Common myeloid progenitor, CD34-positive (primary cell): ENCODE data around the gene PPID.
A peak's percentile ranks its signal among the peaks of the same experiment; 100 is the strongest.

ENCODE experiments used
- CTCF ChIA-PET: fragments of 350-600 bp; sonication (Branson Sonifier 250); formaldehyde crosslinking; loops from one replicate; lab custom pipeline; 2021; ENCODE audit warnings: antibody characterized with exemption; lab: Charles Lee
- POLR2A ChIA-PET: fragments of 350-600 bp; sonication (Branson Sonifier 250); formaldehyde crosslinking; loops from one replicate; lab custom pipeline; 2021; ENCODE audit warnings: antibody characterized with exemption; lab: Charles Lee
- DNase-seq, 3 donors: peaks; one replicate each; pipeline versions ENCODE4 v3.0.0 to v3.0.0-alpha.2; 2013
- H3K27ac ChIP-seq, 2 experiments: 1 replicate in 1 of 2; 2 replicates in 1 of 2; pipeline ENCODE4 v1.7.0; 2013; ENCODE audit warnings: inconsistent platforms in 2 of 2, low read length in 2 of 2, mild to moderate bottlenecking in 2 of 2, low read depth in 1 of 2, moderate library complexity in 1 of 2; ENCODE audit not compliant: severe bottlenecking in 2 of 2, insufficient read depth in 1 of 2, poor library complexity in 1 of 2
- H3K27me3 ChIP-seq, 5 experiments: replicated peaks in 2 of 5; 1 replicate in 3 of 5; 2 replicates in 2 of 5; pipeline versions ENCODE4 v1.6.1 to v1.7.0; 2013; ENCODE audit warnings: low read length in 4 of 5, mild to moderate bottlenecking in 2 of 5, moderate library complexity in 2 of 5, inconsistent platforms in 1 of 5; ENCODE audit not compliant: insufficient read depth in 5 of 5, control insufficient read depth in 4 of 5
- H3K36me3 ChIP-seq, 4 experiments: 1 replicate in 2 of 4; 2 replicates in 2 of 4; pipeline versions ENCODE4 v1.6.1 to v1.7.0; 2013; ENCODE audit warnings: low read length in 3 of 4, control low read depth in 1 of 4, mild to moderate bottlenecking in 1 of 4; ENCODE audit not compliant: control insufficient read depth in 4 of 4, insufficient read depth in 4 of 4
- H3K4me1 ChIP-seq, 4 experiments: 1 replicate in 3 of 4; 2 replicates in 1 of 4; pipeline versions ENCODE4 v1.6.1 to v1.7.1; 2013; ENCODE audit warnings: low read length in 3 of 4, mild to moderate bottlenecking in 3 of 4, control low read depth in 1 of 4, inconsistent platforms in 1 of 4, moderate library complexity in 1 of 4; ENCODE audit not compliant: control insufficient read depth in 4 of 4, insufficient read depth in 4 of 4; ENCODE audit errors: control extremely low read depth in 1 of 4
- H3K4me3 ChIP-seq, 7 experiments: 1 replicate in 4 of 7; 2 replicates in 3 of 7; pipeline versions ENCODE4 v1.5.1 to v1.7.0; 2013; ENCODE audit warnings: mild to moderate bottlenecking in 7 of 7, low read length in 6 of 7, moderate library complexity in 6 of 7, inconsistent platforms in 2 of 7, low read depth in 2 of 7, control low read depth in 1 of 7; ENCODE audit not compliant: insufficient read depth in 4 of 7, control insufficient read depth in 1 of 7; ENCODE audit errors: extremely low read depth in 1 of 7
- H3K9me3 ChIP-seq, 5 experiments: 1 replicate in 4 of 5; 2 replicates in 1 of 5; pipeline versions ENCODE4 v1.6.1 to v1.7.1; 2013; ENCODE audit warnings: low read length in 4 of 5, mild to moderate bottlenecking in 2 of 5, inconsistent platforms in 1 of 5, low read depth in 1 of 5, moderate library complexity in 1 of 5; ENCODE audit not compliant: control insufficient read depth in 4 of 5, insufficient read depth in 2 of 5; ENCODE audit errors: control extremely low read depth in 1 of 5
- WGBS: methylation state at CpG from one replicate; pipeline ENCODE4 v1.1.5; 2013; ENCODE audit not compliant: insufficient coverage; 5-methylcytosine and 5-hydroxymethylcytosine counted together

Gene PPID

DNA sequence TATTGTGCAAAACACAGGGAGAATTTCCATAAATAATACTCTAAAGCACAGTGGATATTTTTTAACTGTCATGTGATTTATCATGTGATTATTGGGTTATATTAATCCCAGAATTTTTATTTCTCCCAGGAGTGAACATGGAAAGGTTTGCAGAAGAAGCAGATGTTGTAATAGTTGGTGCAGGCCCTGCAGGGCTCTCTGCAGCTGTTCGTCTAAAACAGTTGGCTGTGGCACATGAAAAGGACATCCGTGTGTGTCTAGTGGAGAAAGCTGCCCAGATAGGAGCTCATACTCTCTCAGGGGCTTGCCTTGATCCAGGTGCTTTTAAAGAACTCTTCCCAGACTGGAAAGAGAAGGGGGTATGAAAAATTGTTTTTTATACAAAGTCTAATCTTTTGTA lies 41.1 kb downstream of the PPID start:
- Histone ChIP-seq H3K27ac (no peak overlapping the region), H3K9me3 (no peaks in the 10 kb centered on the region), H3K36me3 (peaks cover 3 to 9% (median 6%) of the 10 kb centered on the region in 4 experiments), H3K27me3 (no peaks in the 10 kb centered on the region), H3K4me3 (no peak overlapping the region), H3K4me1 (no peaks in the 10 kb centered on the region)
- ChIA-PET CTCF (interaction anchor here (2.1 kb wide), 1 partner anchor 9 kb away, joined by 6 read pairs; no protein-coding TSS in a partner anchor), POLR2A (no interaction called here)
- no peak for DNase-seq
- 90% methylated on average over 2 of the region's 2 CpGs for WGBS

DNA sequence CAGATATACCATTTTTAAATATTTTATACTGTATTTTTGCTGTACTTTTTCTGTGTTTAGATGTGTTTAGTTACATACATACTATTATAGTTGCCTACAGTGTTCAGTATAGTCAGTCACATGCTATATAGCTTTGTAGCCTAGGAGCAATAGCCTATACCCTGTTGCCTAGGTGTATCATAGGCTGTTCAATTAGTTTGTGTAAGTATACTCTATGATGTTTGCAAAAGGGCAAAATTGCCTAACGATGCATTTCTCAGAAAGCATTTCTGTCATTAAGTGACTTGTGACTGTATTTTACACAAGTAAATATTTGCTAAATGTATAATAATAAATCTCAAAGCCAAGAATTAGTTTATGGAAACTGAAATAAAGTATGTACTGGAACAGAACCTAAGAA lies 41.6 kb downstream of the PPID start:
- WGBS, result no CpG with 5 or more reads among the region's 1 CpG
- H3K27me3 ChIP-seq, result no peaks in the 10 kb centered on the region
- H3K36me3 ChIP-seq, result peaks cover 3 to 9% (median 5%) of the 10 kb centered on the region in 4 experiments
- no peaks in the 10 kb centered on the region for H3K9me3 ChIP-seq
- H3K27ac ChIP-seq, result no peak overlapping the region
- H3K4me1 ChIP-seq, result no peaks in the 10 kb centered on the region
- CTCF ChIA-PET, result interaction anchor here (2.0 to 2.1 kb wide), 2 partner anchors 10 to 14 kb away, joined by 4 to 6 read pairs; no protein-coding TSS in a partner anchor
- no peak overlapping the region for H3K4me3 ChIP-seq
- no peak for DNase-seq
- POLR2A ChIA-PET, result no interaction called here

DNA sequence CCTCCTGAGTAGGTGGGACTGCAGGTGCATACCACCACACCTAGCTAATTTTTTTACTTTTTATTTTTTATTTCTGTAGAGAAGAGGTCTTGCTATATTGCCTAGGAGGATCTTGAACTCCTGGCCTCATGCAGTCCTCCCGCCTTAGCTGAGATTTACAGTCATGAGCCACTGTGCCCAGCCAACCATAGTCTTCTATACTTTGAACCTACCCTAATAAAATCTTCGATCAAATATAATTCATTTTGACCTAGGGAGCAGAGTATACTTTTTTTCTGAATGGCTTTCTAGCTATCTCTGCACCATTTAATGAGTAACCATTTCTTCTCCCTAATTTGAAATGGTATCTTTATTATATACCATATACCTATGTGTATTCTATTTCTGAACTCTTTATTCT lies 44.4 kb downstream of the PPID start:
- ChIA-PET POLR2A (no interaction called here), CTCF (interaction anchor here (0.9 to 1.4 kb wide), 2 partner anchors 25 to 513 kb away, joined by 3 read pairs; no protein-coding TSS in a partner anchor)

DNA sequence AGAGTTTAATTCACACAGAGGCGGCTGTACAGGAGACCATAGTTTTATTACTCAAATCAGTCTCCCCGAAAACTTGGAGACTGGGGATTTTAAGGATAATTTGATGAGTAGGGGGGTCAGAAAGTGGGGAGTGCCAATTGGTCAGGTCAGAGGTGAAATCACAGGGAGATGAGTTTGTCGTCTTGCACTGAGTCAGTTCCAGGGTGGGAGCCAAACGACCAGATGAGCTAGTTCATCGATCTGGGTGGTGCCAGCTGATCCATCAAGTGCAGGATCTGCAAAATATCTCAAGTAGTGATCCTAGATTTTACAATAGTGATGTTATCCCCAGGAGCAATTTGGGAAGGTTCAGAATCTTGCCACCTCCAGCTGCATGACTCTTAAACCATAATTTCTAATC lies 47.1 kb downstream of the PPID start:
- Histone ChIP-seq H3K36me3 (peaks cover 0 to 4% (median 2%) of the 10 kb centered on the region in 4 experiments), H3K27me3 (no peaks in the 10 kb centered on the region), H3K4me1 (peaks cover 0 to 11% (median 8%) of the 10 kb centered on the region in 4 experiments), H3K9me3 (no peaks in the 10 kb centered on the region), H3K4me3 (no peak overlapping the region), H3K27ac (no peak overlapping the region)
- CTCF ChIA-PET, result no interaction called here
- POLR2A ChIA-PET, result no interaction called here
- WGBS, result 97% methylated on average over 4 of the region's 5 CpGs
- no peak for DNase-seq

More for the DNA sequence above, 44.4 kb downstream of the PPID start:
- DNase-seq, result no peak
- no peaks in the 10 kb centered on the region for H3K9me3 ChIP-seq
- no peak overlapping the region for H3K4me3 ChIP-seq
- H3K36me3 ChIP-seq, result peaks cover 0 to 6% (median 3%) of the 10 kb centered on the region in 4 experiments
- no peaks in the 10 kb centered on the region for H3K4me1 ChIP-seq
- H3K27me3 ChIP-seq, result no peaks in the 10 kb centered on the region
- no peak overlapping the region for H3K27ac ChIP-seq
- WGBS, result 100% methylated on average over 1 of the region's 2 CpGs

DNA sequence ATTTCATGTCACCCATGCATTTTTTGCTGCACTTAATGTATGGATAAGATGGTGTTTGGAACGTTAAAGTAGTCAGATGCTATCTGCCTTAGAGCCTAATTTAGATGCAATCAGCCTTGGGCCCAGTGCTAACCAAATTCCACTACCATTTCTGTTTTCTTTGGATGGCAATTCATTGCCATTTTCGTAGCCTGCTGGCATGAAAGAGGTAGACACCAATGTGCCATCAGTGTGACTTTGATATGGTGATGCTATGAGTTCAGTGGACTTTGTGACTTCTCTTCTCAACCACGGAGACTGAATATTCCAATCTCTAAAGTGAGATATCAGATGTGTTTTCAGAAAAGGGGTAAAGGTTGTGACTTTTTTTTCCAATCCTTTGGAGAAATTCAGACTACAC lies 49.6 kb downstream of the PPID start:
- Histone ChIP-seq H3K4me1 (peaks cover 9 to 21% (median 16%) of the 10 kb centered on the region in 4 experiments), H3K36me3 (no peaks in the 10 kb centered on the region), H3K27ac (no peak overlapping the region), H3K4me3 (no peak overlapping the region), H3K9me3 (no peaks in the 10 kb centered on the region), H3K27me3 (no peaks in the 10 kb centered on the region)
- CTCF ChIA-PET, result no interaction called here
- WGBS, result 100% methylated on average over 1 of the region's 3 CpGs
- DNase-seq, result no peak
- POLR2A ChIA-PET, result no interaction called here

DNA sequence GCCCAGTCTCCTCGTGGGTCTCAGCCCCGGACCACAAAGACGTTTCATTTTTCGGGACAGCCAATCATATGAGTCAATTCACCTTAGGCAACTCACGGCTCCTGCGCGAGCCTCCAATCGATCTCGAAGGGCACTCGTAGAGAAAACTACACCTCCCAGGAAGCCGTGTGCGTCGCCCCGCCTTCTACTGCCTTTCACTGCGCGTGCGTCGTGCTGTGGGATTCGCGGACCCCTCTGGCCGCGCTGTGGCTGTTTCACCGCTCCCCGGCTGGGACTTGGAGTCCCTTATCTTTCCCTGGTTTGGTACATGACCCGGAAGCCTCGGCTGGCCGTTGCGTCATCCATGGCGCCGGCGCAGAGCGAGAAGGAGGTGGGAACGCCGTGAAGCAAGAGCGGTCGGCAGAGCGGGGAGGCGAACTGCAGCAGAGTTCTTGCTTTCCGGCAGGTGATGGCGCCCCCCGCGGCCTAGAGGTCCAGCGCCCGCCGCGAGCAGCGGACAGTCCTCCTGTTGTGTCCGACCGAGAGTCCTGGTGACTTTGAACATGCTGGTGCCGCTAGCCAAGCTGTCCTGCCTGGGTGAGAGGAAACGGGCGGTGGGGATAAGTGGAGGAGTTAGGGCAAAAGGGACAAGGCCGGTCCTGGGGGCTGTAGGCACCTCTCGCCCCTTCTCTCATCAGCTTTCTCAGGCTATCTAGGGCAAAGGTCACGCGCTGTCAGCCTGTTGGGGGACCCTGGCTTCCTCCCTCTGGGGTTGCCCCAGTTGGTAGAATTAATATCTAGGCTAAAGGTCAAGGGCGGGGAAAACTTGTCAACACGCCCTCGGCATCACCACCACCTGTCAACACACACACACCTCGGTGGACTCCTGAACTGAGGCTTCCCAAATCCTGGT lies 51.0 kb downstream of the PPID start, which contains the start of gene ETFDH:
Gene ETFDH, plus strand, starts transcription at position 382 of the 892 bp plus-strand sequence. Its CDS starts 161 bp downstream, at position 543.
- no peaks in the 10 kb centered on the region for H3K36me3 ChIP-seq
- peak; percentile 100 for DNase-seq
- H3K4me3 ChIP-seq, result peak within 1 kb of the TSS; percentile 83 to 97 (median 92)
- H3K27me3 ChIP-seq, result no peaks in the 10 kb centered on the region
- WGBS, result under 1% methylated on average over 52 of the region's 60 CpGs
- CTCF ChIA-PET, result interaction anchor here (1.0 to 1.5 kb wide), 2 partner anchors 12 to 418 kb away, joined by 3 to 4 read pairs; no protein-coding TSS in a partner anchor
- H3K9me3 ChIP-seq, result no peaks in the 10 kb centered on the region
- POLR2A ChIA-PET, result no interaction called here
- peak within 1 kb of the TSS; percentile 85 to 95 for H3K27ac ChIP-seq
- H3K4me1 ChIP-seq, result peaks cover 9 to 21% (median 16%) of the 10 kb centered on the region in 4 experiments

DNA sequence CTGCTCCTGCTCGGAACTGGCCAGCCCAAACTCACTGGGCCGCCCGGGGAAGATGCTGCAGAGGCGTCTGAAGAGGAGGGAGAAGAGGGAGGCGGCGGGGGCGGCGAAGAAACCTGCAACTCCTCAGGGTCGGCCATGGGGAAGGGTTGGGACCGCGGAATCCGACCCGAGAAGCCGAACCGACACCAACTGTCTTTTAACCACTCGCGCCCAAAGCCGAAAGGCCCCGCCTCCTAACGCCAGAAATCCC lies 51.6 kb downstream of the PPID start, which contains the start of gene C4orf46:
Gene C4orf46, minus strand, starts transcription at position 223 of the 250 bp plus-strand sequence. Its CDS starts 86 bp downstream, at position 137.
- Histone ChIP-seq H3K27me3 (no peaks in the 10 kb centered on the region), H3K36me3 (peaks cover 0 to 4% (median 0%) of the 10 kb centered on the region in 4 experiments), H3K27ac (peak within 1 kb of the TSS; percentile 85 to 95), H3K4me3 (peak within 1 kb of the TSS; percentile 83 to 97 (median 92)), H3K9me3 (no peaks in the 10 kb centered on the region), H3K4me1 (peaks cover 9 to 21% (median 16%) of the 10 kb centered on the region in 4 experiments)
- DNase-seq, result no peak
- ChIA-PET CTCF (interaction anchor here (1.0 to 1.5 kb wide), 2 partner anchors 13 to 417 kb away, joined by 3 to 4 read pairs; no protein-coding TSS in a partner anchor), POLR2A (no interaction called here)
- 0% methylated on average over 13 of the region's 20 CpGs for WGBS
